GM18951 (cell line): Measurements from ENCODE around the gene ANKDD1A.

Experiments
- POLR2A ChIP-seq: IDR thresholded peaks from 4 replicates; pipeline ENCODE4 v1.6.1; 2011; ENCODE audit warnings: mild to moderate bottlenecking; ENCODE audit not compliant: insufficient read length, insufficient read depth; ENCODE audit errors: extremely low read depth
- in situ Hi-C: fragments of 300-500 bp; cut with MboI; formaldehyde crosslinking; loops from one replicate; pipeline ENCODE4 v1.12.0; 2022; ENCODE audit warnings: low sequenced_read_pairs, mixed read lengths, inconsistent platforms; ENCODE audit not compliant: unreplicated experiment

The ANKDD1A gene

DNA sequence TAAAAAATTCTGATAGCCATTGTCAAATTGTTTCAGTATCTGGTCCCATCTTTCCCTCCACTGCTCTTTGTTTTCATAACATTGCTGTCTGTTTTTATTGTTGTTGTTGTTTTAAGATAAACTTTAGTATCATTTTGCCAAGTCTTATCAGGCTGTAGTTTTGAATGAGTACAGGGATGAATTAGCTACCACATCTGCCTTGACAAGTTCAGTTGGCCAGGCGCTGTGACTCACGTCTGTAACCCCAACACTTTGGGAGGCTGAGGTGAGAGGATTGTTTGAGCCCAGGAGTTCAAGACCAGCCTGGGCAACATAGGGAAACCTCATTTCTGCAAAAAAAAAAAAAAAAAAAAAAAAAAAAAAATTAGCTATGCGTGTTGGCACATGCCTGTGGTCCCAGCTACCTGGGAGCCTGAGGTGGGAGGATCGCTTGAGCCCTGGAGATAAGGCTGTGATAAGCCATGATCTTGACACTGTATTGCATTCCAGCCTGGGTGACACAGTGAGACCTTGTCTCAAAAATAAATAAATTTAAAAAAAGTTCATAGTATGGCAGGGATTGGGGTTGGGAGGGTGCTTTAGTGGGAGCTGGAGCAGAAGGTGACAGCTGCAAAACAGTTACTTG, 8.3 kb upstream of the ANKDD1A start:
- in situ Hi-C loops: loop anchor here (10.0 kb wide), 1 partner anchor 159 kb away; no protein-coding TSS in a partner anchor
- no peak for TF ChIP-seq POLR2A

DNA sequence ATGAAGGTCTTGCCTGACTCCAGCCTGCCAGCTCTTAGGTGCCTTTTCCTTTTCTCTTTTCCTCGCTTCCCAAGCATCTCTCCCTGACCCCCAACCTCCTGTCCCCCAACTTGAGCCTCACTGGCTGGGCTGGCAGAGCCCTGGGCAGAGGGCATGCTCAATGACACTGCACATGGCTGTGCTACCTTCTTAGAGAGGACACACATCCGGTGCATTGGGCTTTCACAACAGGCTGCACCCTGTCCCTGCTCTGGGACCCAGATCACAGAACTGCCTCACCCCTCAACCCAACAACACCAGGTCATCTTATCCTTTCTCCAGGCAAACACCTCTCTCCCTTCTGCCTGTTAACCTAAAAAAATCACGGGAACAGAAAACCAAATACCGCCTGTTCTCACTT, 7.5 kb upstream of the ANKDD1A start:
- TF ChIP-seq POLR2A: no peak
- in situ Hi-C loops: loop anchor here (10.0 kb wide), 1 partner anchor 159 kb away; no protein-coding TSS in a partner anchor

DNA sequence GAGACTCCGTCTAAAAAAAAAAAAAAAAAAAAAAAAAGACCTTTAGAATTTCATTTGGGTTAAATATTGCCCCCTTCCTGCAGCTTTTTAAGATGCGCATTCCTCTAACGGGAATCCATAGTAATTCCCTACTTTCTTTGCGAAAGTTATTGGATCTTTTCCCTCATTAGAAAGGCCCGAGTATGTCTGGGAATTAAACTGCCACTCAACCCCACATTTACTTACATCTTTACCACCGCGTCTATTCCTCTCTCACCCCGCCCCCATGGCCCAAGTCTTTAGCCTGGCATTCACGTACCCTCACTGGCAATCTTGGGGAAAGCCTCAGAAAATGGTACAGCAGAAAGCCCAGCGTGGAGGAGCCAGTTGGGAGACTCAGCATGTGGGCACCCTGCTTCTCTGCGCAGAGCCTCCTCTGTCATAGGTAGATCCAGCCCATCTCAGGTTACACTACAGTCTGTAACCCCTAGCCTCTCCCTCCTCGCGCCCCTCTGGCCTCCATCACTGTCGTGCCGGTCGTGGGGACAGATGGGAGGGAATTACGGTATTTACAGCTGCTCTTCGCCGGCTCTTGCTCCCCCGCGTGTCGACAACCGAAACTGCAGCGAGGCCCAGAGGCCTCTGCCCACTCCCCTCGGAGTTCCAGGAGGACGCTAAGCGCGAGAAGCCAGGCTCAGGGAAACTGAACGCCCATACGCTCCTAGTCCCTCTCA, 6.4 kb upstream of the ANKDD1A start:
- no peak for TF ChIP-seq POLR2A
- in situ Hi-C loops: loop anchor here (10.0 kb wide), 1 partner anchor 160 kb away; no protein-coding TSS in a partner anchor

DNA sequence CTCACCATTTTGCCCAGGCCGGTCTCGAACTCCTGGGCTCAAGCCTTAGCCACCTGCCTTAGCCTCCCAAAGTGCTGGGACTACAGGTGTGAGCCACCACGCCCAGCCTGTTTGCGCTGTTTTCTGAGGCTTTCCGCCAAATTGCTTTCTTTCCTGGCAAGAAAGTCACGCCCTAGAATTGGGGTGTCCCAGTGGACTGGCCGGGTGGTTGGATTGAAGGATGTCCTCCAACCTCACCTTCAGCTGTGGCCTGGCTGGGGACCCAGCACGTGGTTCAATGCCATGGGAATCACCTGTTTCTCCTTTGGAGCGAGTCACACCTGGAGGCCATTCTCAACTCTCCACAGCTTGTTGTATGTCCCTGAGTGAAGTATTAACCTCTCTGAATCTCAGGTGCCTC, 5.8 kb upstream of the ANKDD1A start:
- in situ Hi-C loops: loop anchor here (10.0 kb wide), 1 partner anchor 161 kb away; no protein-coding TSS in a partner anchor

DNA sequence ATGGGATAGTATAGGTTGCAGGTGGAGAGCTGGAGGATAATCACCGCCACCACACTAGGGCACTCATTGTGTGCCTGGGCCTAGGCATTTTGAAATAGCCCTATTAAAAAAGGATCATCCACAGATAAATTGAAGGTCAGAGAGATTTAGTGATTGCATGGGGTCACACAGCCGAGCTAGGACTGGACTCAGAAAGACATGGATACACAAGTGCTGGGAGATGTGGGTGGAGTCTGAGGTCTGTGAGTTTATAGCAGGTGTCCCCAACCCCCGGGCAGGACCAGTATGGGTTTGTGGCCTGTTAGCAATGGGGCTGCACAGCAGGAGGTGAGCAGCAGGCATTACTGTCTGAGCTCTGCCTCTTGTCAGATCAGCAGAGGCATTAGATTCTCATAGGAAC, 5.3 kb upstream of the ANKDD1A start:
- no peak for TF ChIP-seq POLR2A
- in situ Hi-C loops: loop anchor here (10.0 kb wide), 1 partner anchor 162 kb away; no protein-coding TSS in a partner anchor

More for the DNA sequence above, 5.8 kb upstream of the ANKDD1A start:
- TF ChIP-seq POLR2A: no peak

DNA sequence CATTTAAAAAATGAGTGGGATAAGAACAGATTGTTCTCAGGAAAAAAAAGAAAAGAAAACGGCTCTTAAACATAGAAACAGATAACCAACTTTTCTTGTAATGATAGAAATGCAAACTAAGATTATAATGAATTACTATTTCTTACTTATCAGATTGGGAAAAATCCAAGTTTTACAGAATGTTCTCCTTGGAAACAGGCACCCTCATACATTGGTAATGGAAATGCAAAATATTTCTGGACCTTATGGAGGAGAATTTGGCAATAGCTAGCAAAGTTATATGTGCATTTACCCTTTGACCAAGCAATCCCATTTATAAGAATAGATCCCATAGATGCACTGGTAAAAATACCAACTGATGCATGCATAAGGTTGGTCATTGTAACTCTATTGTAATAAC, 3.7 kb upstream of the ANKDD1A start:
- in situ Hi-C loops: loop anchor here (10.0 kb wide), 1 partner anchor 163 kb away; no protein-coding TSS in a partner anchor
- no peak for TF ChIP-seq POLR2A

DNA sequence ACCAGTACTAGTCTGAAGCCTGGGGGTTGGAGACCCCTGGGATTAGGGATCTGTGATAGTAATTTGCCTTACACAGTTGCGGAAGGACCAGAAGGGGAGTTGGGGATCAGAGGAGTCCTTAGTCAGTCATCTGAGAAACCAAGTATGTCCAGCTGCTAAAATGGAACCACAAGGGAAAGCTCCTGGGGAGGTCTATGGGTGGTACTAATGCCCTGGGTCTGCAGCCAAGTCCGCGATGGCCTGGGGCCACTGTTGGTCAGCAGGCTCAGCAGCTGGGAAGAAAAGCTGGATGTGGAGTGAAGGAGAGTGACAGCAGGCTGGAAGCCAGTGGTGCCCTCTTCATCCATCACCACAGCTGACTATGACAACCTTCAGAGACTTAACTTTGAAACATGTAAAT, 2.2 kb upstream of the ANKDD1A start:
- TF ChIP-seq POLR2A: no peak
- in situ Hi-C loops: loop anchor here (10.0 kb wide), 1 partner anchor 165 kb away; no protein-coding TSS in a partner anchor

DNA sequence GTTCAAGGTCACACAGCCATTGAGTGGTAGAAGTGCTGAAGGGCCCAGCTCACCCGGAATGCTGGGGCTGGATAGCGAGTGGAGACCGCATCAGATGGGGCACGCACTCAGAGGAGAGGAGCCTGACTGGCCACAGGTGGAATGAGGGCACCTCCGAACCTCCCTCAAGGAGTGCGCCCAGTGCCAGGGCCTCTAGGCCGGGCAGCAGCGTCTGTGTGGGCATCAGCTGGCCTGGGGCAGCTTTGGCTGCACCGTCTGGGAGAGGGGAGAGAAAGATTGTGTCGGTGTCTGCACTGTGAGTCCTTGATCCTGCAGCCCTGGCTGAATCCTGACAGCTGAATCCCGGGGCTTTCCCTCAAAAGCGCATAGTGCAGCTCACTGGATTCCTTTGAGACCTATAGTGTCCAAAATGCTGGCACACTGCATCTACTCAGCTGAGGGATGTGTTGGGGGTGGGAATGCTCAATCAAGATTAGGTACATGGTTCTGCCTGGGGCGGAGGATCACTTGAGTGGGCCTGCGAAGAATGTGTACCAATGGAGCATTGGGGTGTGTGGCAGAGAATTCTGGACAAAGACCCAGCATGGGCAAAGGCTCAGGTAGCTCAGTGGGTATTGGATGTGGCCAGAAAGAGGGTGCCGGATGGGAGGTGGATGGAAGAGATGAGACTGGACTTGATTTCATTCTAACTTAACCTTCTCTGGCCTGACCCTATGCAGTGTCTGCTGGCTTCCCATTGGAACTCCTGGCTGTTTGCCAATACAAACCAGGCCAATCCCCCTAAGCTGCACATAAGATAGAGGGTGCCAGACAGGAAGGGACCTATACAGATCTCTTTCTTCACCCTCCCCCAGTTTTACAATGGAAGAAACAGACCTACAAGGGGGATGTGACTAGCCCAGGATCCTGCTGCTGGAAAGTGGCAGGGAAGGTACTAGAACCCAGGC, 950 bp downstream of the ANKDD1A start:
- TF ChIP-seq POLR2A: no peak
- in situ Hi-C loops: no loop called here

DNA sequence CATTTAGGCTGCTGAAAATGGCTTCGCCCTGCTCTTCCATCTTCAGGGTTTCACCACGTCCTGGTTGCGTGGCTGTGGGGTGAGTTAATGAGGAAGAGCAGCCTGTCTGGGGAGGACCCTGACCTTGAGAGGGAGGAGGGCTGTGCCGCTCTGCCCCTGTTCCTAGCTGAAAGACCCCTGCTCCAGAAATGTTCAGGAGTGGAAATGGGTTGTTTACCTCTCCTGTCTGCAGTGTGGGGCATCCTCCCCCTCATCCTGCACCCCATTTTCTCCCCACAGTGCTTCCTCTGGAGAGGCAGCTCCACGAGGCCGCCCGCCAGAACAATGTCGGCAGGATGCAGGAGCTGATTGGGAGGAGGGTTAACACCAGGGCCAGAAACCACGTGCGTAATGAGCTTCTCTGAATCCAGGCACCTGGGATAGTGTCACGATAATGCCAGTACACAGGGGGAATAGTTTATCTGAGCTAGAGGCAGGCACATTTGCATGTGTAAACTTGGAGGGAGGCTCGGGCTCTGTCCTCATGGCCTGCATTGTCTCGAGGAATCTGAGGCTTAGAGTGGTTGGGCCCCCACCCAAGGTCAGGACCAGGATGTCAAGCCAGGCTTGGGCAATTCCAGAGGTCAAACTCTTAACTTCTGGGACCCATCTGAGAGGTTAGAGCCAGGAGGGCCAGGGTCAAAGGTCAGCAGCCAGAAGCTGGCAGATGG, 4.0 kb downstream of the ANKDD1A start:
- TF ChIP-seq POLR2A: no peak
- in situ Hi-C loops: no loop called here

DNA sequence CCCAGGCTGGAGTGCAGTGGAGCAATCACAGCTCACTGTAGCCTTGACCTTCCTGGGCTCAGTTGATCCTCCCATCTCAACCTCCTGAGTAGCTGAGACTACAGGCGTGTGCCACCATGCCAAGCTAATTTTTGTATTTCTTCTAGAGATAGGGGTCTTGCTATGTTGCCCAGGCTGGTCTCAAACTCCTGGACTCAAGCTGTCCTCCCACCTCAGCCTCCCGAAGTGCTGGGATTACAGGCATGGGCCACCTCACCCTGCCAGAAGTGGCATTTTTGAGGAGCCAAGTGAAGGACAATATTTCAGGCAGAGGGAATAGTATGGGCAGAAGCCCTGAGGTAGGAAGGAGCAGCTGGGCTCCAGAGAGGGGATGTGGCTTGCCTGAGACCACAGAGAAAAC, 4.7 kb downstream of the ANKDD1A start:
- in situ Hi-C loops: no loop called here
- no peak for TF ChIP-seq POLR2A

DNA sequence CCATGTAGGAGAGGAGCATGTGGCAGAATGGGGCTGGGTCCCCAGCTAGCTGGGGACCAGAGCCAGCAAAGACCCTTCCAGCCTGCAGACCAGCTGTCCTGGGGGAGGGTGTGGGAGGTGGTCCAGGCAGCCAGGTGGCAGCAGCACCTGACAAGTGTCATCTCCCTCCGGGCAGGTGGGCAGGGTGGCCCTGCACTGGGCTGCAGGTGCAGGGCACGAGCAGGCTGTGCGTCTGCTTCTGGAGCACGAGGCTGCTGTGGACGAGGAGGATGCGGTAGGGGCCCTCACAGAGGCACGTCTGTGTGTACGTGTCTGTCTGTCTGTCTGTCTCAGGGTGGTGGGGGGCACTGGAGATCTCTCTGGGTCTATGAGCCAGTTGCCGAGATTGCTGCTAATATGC, 5.5 kb downstream of the ANKDD1A start:
- no peak for TF ChIP-seq POLR2A
- in situ Hi-C loops: no loop called here

DNA sequence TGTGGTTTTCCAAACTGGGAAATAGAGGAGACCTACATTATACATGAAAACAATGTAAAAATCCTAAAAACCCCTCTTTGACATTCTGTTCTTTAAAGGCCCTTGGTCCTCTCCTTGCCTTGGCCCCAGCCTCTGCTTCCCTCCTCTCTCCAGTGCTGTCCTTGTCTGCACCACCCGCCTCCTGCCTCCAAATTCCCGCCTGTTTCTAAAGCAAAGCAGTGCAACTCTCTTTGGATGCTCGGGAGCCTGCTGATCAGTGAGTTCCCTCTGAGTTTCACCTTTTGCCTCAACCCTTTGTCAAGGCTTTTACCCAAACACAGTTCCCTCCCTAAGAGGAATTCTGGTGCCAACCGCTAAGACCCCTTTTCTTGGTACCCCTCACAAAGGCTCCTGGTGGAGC, 8.0 kb downstream of the ANKDD1A start:
- no peak for TF ChIP-seq POLR2A

More for the DNA sequence above, 8.0 kb downstream of the ANKDD1A start:
- in situ Hi-C loops: no loop called here
